HAP-1 (cell line): ENCODE measurements around the gene GARIN5B.
A peak's percentile ranks its signal among the peaks of the same experiment; 100 is the strongest.

Source experiments
- DNase-seq, 2 experiments: peaks; one replicate each; pipeline ENCODE4 v3.0.0-alpha.2; 2016 to 2020; ENCODE audit warnings: low spot score in 2 of 2
- H3K27me3 ChIP-seq: fragments of 250-450 bp; sonication (Bioruptor Pico); 2 replicates; pipeline ENCODE4 v1.5.1; 2020; ENCODE audit warnings: low read depth, mild to moderate bottlenecking, moderate library complexity
- H3K36me3 ChIP-seq: fragments of 250-450 bp; sonication (Bioruptor Pico); replicated peaks from 2 replicates; pipeline ENCODE4 v1.5.1; 2020; ENCODE audit warnings: mild to moderate bottlenecking
- H3K4me1 ChIP-seq: fragments of 250-450 bp; sonication (Bioruptor Pico); 2 replicates; pipeline ENCODE4 v1.5.1; 2020; ENCODE audit warnings: mild to moderate bottlenecking
- H3K4me3 ChIP-seq: fragments of 250-450 bp; sonication (Bioruptor Pico); 2 replicates; pipeline ENCODE4 v1.5.1; 2020; ENCODE audit warnings: mild to moderate bottlenecking, moderate library complexity
- H3K9me3 ChIP-seq: fragments of 250-450 bp; sonication (Bioruptor Pico); 2 replicates; pipeline ENCODE4 v1.5.1; 2020; ENCODE audit warnings: mild to moderate bottlenecking, moderate library complexity
- in situ Hi-C: fragments of 300-500 bp; cut with MboI; formaldehyde crosslinking; loops from 3 replicates; pipeline ENCODE4 v1.14.3; 2020; ENCODE audit warnings: low sequenced_read_pairs, inconsistent platforms, mixed read lengths

Gene GARIN5B

GRCh38 chr19:55370305-55370988, 7.4 kb upstream of the GARIN5B start, which contains the start of gene IL11:
TSS of gene IL11 (minus strand) at chr19:55370463. CDS start at chr19:55370310, 153 bp downstream.
- DNase-seq, result no peak
- Histone ChIP-seq H3K36me3 (no peaks in the 10 kb centered on the region), H3K4me3 (peak within 1 kb of the TSS; percentile 31), H3K27me3 (peaks cover 30% of the 10 kb centered on the region), H3K9me3 (no peaks in the 10 kb centered on the region), H3K4me1 (no peaks in the 10 kb centered on the region)
- in situ Hi-C loops, result no loop called here

GRCh38 chr19:55369653-55370304, 6.7 kb upstream of the GARIN5B start:
- no peaks in the 10 kb centered on the region for H3K4me1 ChIP-seq
- no peaks in the 10 kb centered on the region for H3K9me3 ChIP-seq
- peak overlapping the region; percentile 31 for H3K4me3 ChIP-seq
- peak; percentile 10 to 70 for DNase-seq
- in situ Hi-C loops, result no loop called here
- no peaks in the 10 kb centered on the region for H3K36me3 ChIP-seq
- peaks cover 30% of the 10 kb centered on the region for H3K27me3 ChIP-seq

- Histone ChIP-seq H3K27me3 (peaks cover 30% of the 10 kb centered on the region), H3K4me1 (no peaks in the 10 kb centered on the region), H3K9me3 (no peaks in the 10 kb centered on the region), H3K4me3 (peak overlapping the region; percentile 23), H3K36me3 (no peaks in the 10 kb centered on the region)
- in situ Hi-C loops, result no loop called here
- DNase-seq, result peak in 1 of 2 experiments; percentile 49
Measured at GRCh38 chr19:55368701-55369563, 5.9 kb upstream of the GARIN5B start.

GRCh38 chr19:55368106-55368505, 5.0 kb upstream of the GARIN5B start:
- Histone ChIP-seq H3K36me3 (no peaks in the 10 kb centered on the region), H3K4me3 (no peak overlapping the region), H3K9me3 (no peaks in the 10 kb centered on the region), H3K27me3 (peaks cover 30% of the 10 kb centered on the region), H3K4me1 (no peaks in the 10 kb centered on the region)
- in situ Hi-C loops, result no loop called here
- no peak for DNase-seq

- no peaks in the 10 kb centered on the region for H3K4me1 ChIP-seq
- H3K36me3 ChIP-seq, result no peaks in the 10 kb centered on the region
- in situ Hi-C loops, result no loop called here
- H3K27me3 ChIP-seq, result peaks cover 23% of the 10 kb centered on the region
- no peak for DNase-seq
- H3K4me3 ChIP-seq, result no peak overlapping the region
- no peaks in the 10 kb centered on the region for H3K9me3 ChIP-seq
Measured at GRCh38 chr19:55366790-55367189, 3.7 kb upstream of the GARIN5B start.

GRCh38 chr19:55365964-55366363, 2.9 kb upstream of the GARIN5B start:
- H3K36me3 ChIP-seq, result no peaks in the 10 kb centered on the region
- in situ Hi-C loops, result no loop called here
- H3K9me3 ChIP-seq, result no peaks in the 10 kb centered on the region
- H3K4me3 ChIP-seq, result no peak overlapping the region
- H3K4me1 ChIP-seq, result no peaks in the 10 kb centered on the region
- peaks cover 17% of the 10 kb centered on the region for H3K27me3 ChIP-seq
- DNase-seq, result no peak

- in situ Hi-C loops, result no loop called here
- DNase-seq, result no peak
- Histone ChIP-seq H3K4me3 (no peak overlapping the region), H3K36me3 (no peaks in the 10 kb centered on the region), H3K9me3 (no peaks in the 10 kb centered on the region), H3K4me1 (no peaks in the 10 kb centered on the region), H3K27me3 (peaks cover 11% of the 10 kb centered on the region; the same call in 1 of the 2 replicates)
Measured at GRCh38 chr19:55365245-55365644, 2.2 kb upstream of the GARIN5B start.

- no peak overlapping the region for H3K4me3 ChIP-seq
- H3K27me3 ChIP-seq, result peaks cover 1% of the 10 kb centered on the region; the same call in 1 of the 2 replicates
- H3K4me1 ChIP-seq, result no peaks in the 10 kb centered on the region
- DNase-seq, result no peak
- no peaks in the 10 kb centered on the region for H3K9me3 ChIP-seq
- in situ Hi-C loops, result no loop called here
- H3K36me3 ChIP-seq, result no peaks in the 10 kb centered on the region
Measured at GRCh38 chr19:55362174-55362989, 678 bp downstream of the GARIN5B start.

- DNase-seq, result no peak
- no peaks in the 10 kb centered on the region for H3K9me3 ChIP-seq
- H3K36me3 ChIP-seq, result no peaks in the 10 kb centered on the region
- peaks cover 13% of the 10 kb centered on the region for H3K27me3 ChIP-seq
- in situ Hi-C loops, result no loop called here
- no peaks in the 10 kb centered on the region for H3K4me1 ChIP-seq
- no peak overlapping the region for H3K4me3 ChIP-seq
Measured at GRCh38 chr19:55360902-55361301, 2.2 kb downstream of the GARIN5B start.

- H3K4me1 ChIP-seq, result no peaks in the 10 kb centered on the region
- H3K4me3 ChIP-seq, result no peak overlapping the region
- no peaks in the 10 kb centered on the region for H3K36me3 ChIP-seq
- no peak for DNase-seq
- in situ Hi-C loops, result no loop called here
- H3K27me3 ChIP-seq, result peaks cover 25% of the 10 kb centered on the region
- no peaks in the 10 kb centered on the region for H3K9me3 ChIP-seq
Measured at GRCh38 chr19:55358943-55359908, 3.8 kb downstream of the GARIN5B start.

GRCh38 chr19:55358493-55358892, 4.6 kb downstream of the GARIN5B start:
- in situ Hi-C loops, result no loop called here
- DNase-seq, result no peak
- no peak overlapping the region for H3K4me3 ChIP-seq
- H3K27me3 ChIP-seq, result peaks cover 30% of the 10 kb centered on the region
- peaks cover 2% of the 10 kb centered on the region; the same call in 1 of the 2 replicates for H3K4me1 ChIP-seq
- H3K9me3 ChIP-seq, result no peaks in the 10 kb centered on the region
- H3K36me3 ChIP-seq, result no peaks in the 10 kb centered on the region

GRCh38 chr19:55355213-55355821, 7.7 kb downstream of the GARIN5B start:
- H3K9me3 ChIP-seq, result no peaks in the 10 kb centered on the region
- peaks cover 46% of the 10 kb centered on the region for H3K27me3 ChIP-seq
- in situ Hi-C loops, result no loop called here
- no peak overlapping the region for H3K4me3 ChIP-seq
- peaks cover 6% of the 10 kb centered on the region; the same call in 1 of the 2 replicates for H3K4me1 ChIP-seq
- no peaks in the 10 kb centered on the region for H3K36me3 ChIP-seq
- DNase-seq, result no peak
